Neural crest cell (in vitro differentiated cells): ENCODE measurements around the gene CNN3. TPM values are rescaled to one million over a fixed set of nuclear protein-coding genes. Genes with fewer than 3 reads are reported as not detected.

ENCODE experiments used
- DNase-seq: peaks from one replicate; pipeline ENCODE4 v3.0.0; 2021; ENCODE audit warnings: low read depth, mixed read lengths, low spot score
- H3K27ac Mint-ChIP-seq: one replicate; pipeline ENCODE4 v1.8.0; 2021; ENCODE audit warnings: mild to moderate bottlenecking, mixed read lengths; ENCODE audit not compliant: unreplicated experiment
- H3K27me3 Mint-ChIP-seq: 2 replicates; pipeline ENCODE4 v1.8.0; 2021; ENCODE audit warnings: low read depth, mild to moderate bottlenecking, mixed read lengths
- H3K36me3 Mint-ChIP-seq: 2 replicates; pipeline ENCODE4 v1.8.0; 2021; ENCODE audit warnings: low read depth, mild to moderate bottlenecking, mixed read lengths
- H3K4me1 Mint-ChIP-seq: 2 replicates; pipeline ENCODE4 v1.8.0; 2021; ENCODE audit warnings: mixed read lengths
- H3K4me3 Mint-ChIP-seq: one replicate; pipeline ENCODE4 v1.8.0; 2021; ENCODE audit warnings: mild to moderate bottlenecking, mixed read lengths
- H3K9me3 Mint-ChIP-seq: 2 replicates; pipeline ENCODE4 v1.8.0; 2021; ENCODE audit warnings: mixed read lengths
- total RNA-seq: library from RNA; stranded (reverse); gene quantifications from 2 replicates; pipeline ENCODE4 v1.2.1, GENCODE V29; 2021
- TF ChIP-seq, protein P1 (sequence below): fragments of 200-600 bp; sonication (generic); conservative IDR thresholded peaks from 2 replicates; pipeline ENCODE4 v1.5.0; 2021; ENCODE audit warnings: antibody characterized with exemption, mild to moderate bottlenecking

The CNN3 gene
- total RNA-seq, 1 donor from 2014 or later = 322 TPM

DNA sequence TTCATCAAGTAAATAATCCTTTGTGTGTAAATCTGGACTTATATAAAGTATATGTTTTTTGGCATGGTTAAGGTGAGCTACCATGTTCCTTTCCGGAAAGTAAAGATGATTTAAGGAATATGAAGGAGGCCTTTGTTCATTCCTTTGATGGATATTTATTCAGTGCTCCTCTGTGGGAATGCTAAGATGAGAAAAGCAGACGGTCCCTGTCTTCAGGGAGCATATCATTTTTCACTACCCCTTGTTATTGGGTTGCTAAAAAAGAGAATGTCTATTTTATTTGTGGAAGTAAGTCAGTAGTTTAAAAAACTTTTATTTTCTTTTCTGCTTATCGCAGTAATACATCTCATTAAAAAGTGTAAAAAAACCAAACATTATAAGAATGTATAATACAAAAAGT is 35.1 kb upstream of the CNN3 start:
- Mint-ChIP-seq H3K27ac (no peak overlapping the region), H3K4me3 (no peak overlapping the region), H3K9me3 (no peaks in the 10 kb centered on the region), H3K36me3 (no peaks in the 10 kb centered on the region), H3K27me3 (no peaks in the 10 kb centered on the region), H3K4me1 (peaks cover 12% of the 10 kb centered on the region)
- DNase-seq = no peak
- TF ChIP-seq, protein P1, sequence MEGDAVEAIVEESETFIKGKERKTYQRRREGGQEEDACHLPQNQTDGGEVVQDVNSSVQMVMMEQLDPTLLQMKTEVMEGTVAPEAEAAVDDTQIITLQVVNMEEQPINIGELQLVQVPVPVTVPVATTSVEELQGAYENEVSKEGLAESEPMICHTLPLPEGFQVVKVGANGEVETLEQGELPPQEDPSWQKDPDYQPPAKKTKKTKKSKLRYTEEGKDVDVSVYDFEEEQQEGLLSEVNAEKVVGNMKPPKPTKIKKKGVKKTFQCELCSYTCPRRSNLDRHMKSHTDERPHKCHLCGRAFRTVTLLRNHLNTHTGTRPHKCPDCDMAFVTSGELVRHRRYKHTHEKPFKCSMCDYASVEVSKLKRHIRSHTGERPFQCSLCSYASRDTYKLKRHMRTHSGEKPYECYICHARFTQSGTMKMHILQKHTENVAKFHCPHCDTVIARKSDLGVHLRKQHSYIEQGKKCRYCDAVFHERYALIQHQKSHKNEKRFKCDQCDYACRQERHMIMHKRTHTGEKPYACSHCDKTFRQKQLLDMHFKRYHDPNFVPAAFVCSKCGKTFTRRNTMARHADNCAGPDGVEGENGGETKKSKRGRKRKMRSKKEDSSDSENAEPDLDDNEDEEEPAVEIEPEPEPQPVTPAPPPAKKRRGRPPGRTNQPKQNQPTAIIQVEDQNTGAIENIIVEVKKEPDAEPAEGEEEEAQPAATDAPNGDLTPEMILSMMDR = no peak

DNA sequence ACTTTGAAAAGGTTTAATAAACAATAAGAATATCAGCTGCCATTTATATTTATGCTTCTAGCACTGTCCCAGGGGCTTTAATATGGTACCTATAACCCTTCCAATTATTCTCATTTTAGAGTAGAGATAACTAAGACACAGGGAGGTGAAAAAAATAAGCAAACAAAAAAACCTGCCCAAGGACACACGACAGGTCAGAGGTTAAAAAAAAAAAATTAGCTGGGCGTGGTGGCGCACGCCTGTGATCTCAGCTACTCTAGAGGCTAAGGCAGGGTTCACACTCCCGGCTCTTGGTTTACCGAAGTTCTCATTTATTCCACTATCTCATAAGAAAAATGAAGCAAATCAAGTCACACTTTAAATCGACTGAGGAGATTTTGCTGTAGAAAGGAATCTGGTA is 34.7 kb upstream of the CNN3 start:
- TF ChIP-seq, protein P1 = no peak
- Mint-ChIP-seq H3K36me3 (no peaks in the 10 kb centered on the region), H3K4me3 (no peak overlapping the region), H3K27me3 (no peaks in the 10 kb centered on the region), H3K9me3 (no peaks in the 10 kb centered on the region), H3K27ac (no peak overlapping the region), H3K4me1 (peaks cover 12% of the 10 kb centered on the region)
- DNase-seq = no peak

DNA sequence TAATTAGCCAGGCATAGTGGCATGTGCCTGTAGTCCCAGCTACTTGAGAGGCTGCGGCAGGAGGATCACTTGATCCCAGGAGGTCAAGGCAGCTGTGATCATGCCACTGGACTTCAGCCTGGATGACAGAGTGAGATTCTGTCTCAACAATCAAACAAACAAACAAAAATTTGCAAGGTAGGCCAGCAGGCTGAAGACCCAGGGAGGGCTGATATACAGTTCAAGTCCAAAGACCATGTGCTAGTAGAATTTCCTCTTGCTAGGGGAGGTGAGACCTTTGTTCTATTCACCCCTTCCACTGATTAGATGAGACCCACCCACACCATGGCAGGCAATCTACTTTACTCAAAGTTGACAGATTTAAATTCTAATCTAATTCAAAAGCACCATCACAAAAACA is 31.2 kb upstream of the CNN3 start:
- Mint-ChIP-seq H3K4me1 (peaks cover 20% of the 10 kb centered on the region), H3K27me3 (no peaks in the 10 kb centered on the region), H3K27ac (no peak overlapping the region), H3K4me3 (no peak overlapping the region), H3K36me3 (no peaks in the 10 kb centered on the region), H3K9me3 (no peaks in the 10 kb centered on the region)
- DNase-seq = no peak
- TF ChIP-seq, protein P1 = no peak

DNA sequence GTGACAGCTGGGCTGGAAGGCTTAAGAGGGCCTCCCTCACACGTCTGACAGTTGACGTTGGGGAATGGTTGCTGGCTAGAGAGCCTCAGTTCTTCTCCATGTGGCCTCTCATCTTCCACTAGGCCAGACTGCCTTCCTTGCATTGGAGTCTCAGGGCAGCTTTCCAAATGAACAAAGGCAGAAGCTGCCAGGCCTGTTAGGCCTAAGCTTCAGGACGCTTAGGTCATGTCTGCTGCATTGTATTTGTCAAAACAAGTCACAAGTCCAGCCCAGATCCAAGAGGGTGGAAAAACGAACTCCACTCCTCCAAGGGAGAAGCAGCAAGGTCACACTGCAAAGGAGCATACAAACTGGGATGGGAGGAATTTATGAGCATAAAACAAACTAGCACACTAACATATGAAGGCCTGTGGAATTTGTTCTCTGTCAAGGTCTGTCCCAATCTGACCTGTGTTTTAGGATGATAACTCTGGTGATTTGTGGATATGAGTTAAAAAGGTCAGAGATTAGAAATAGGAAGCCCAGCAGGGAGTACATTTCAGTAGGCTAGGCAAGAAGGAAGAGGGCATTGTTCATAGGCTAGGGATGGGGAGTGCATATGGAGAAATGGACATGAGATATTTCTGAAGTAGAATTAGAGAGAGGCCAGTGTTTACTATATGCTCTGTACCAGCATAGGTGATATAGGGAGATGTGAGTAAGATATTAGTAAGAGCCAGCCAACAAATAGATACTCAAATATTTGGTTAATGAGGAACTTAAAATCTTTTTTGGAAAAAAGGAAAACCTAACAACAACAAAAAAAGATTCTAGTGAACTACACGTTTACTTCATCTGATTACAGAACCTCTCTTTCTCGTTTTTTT is 29.1 kb upstream of the CNN3 start:
- Mint-ChIP-seq H3K4me3 (no peak overlapping the region), H3K9me3 (no peaks in the 10 kb centered on the region), H3K4me1 (peaks cover 13% of the 10 kb centered on the region), H3K27ac (no peak overlapping the region), H3K36me3 (no peaks in the 10 kb centered on the region), H3K27me3 (no peaks in the 10 kb centered on the region)
- no peak for DNase-seq
- TF ChIP-seq, protein P1 = no peak

DNA sequence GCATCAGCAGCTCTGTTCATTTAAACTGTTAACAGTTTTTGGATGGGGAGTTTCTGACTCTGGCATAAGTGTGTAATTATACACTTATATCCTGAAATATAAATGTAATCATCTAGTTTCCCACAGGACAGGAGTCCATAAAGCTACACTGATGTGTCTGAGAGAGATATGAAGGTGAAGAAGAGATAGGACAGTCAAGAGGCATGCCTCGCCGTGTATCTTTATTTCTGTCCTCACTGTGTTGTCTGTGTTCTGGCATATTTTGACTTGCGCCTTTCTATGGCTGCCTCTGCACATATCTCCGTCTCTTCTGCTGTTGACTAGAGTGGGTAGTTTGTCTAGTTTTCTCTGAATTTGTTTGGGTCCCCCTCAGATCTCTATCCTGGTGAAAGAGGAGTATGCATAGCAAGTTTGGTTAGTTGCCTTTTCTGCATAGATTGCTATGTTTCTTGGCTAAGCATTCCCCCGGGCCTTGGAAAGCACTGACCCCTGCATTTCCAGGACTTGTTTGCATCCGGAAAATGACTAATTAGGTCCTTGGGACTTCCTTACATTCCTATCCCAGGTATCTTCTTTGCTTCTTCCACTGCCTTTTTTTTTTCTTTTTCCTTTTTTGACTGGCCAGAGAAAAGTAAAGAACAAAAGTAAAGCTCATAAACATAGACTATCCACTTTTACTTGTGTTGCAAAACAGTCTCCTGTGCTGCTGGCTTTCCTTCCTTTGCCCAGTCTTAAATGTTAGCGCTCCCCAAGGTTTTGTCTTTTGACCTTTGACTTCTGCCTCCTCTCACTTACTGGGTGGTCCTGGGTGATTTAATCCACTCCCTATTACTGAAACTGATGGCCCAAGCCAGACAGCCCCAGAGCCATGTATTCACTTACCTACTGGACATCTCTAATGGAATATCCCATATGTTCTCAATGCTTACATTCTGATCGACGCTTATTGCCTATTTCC is 27.6 kb upstream of the CNN3 start:
- TF ChIP-seq, protein P1 = no peak
- H3K27me3 Mint-ChIP-seq = no peaks in the 10 kb centered on the region
- H3K36me3 Mint-ChIP-seq = no peaks in the 10 kb centered on the region
- no peak overlapping the region for H3K27ac Mint-ChIP-seq
- no peak overlapping the region for H3K4me3 Mint-ChIP-seq
- H3K9me3 Mint-ChIP-seq = no peaks in the 10 kb centered on the region
- DNase-seq = no peak
- H3K4me1 Mint-ChIP-seq = peaks cover 13% of the 10 kb centered on the region
